ENCODE measurements around the gene F11.
A peak's percentile ranks its signal among the peaks of the same experiment; 100 is the strongest.
"Not testable (repeated sequence)": the region's sequence is repeated elsewhere in the genome, so short reads cannot be mapped to it uniquely, and the experiment has no call there.

Gene F11

DNA sequence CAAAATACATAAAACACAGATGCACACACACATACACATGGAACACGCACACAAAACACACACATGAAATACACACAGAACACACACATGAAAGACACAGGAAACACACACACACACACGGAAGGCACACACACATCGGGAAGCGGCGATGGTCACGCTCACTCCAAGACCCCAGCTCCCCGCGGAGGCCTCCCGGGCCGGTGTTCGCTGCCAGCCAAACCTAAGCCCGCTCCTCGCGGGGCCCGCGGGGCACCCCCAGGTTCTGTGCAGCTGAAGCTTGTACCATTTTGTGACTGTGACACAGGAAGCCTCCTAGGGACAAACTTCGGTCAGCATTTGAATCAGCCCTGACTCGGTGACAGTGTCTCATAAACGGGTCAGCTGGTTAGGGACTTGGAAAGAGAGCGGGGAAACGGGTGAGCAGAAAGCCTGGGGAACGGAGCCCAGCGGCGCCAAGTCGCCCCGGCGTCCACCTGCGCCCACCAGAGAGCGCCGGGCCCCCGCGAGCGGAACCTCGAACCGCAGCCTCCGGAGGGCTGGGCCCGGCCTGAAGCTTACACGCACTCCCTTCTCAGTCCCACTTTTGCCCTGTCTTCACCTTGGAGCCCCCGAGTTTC lies 32.1 kb downstream of the F11 start:
- DNase-seq (ENCODE audit: low spot score) = no peak

DNA sequence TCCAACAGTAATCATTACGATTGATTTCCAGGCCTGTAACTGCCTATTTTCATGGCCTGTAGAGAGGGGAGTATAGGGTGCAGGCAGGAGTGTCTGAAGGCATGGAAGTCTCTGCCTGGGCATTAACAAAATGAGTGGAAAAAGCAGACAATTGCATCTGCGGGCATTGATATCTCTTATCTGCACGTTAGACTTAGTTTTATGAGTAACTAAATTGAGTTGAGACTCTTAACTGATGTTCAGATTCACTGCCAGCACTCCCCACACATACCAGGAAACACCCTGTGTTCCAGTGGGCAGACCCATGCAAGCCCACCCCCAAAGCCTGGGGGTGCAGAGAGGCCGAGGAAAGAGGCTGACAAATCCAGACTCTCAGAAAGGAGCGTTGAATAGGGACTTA lies 33.3 kb downstream of the F11 start:
- DNase-seq (ENCODE audit: low spot score) = no peak

DNA sequence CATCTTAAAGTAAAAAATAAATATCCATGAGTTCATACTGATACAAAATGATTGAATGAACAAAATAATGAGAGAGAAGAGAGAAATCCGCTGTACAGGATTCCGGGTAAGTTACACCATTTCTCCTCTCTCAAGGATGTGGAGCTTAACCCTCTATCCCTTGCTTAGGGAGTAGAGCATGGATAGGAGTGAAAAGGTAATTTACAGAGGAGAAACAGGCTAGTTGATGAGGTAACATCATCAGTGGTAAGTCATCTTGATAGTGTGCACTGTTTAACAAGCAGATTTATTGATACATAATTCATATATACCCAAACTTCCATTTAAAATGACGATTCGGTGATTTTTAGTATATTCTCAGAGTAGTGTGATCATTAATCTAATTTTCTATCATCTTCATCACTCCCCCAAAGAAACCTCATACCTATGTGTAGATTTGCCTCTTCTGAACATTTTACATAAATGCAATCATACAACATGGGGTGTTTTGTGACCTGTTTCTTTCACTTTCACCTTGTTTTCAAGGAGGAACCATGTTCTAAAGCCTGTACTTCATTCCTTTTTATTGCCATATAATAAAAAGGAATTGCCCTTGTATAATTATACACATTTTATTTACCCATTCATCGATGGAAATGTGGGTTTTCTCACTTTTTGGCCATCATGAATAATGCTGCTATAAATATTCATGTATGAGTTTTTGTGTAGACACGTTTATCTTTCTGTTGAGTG lies 34.8 kb downstream of the F11 start:
- no peak for DNase-seq (ENCODE audit: low spot score)

DNA sequence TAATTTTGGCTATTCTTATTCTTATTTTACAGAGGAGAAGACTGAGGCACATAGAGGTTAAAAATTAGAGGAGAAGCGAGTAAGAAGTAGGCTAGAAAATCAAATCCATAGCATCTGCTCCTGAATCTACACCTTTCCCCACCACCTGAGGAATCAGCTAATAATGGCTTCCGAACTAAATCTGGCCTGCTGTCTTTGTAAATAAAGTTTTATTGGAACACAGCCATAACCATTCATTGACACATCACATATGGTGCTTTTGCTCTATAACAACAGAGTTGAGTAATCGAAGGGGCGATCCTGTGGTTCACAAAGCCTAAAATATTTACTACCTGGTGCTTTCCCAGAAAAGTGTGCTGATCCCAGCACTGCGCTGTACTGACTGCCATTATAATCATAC lies 38.2 kb downstream of the F11 start:
- DNase-seq (ENCODE audit: low spot score) = no peak

DNA sequence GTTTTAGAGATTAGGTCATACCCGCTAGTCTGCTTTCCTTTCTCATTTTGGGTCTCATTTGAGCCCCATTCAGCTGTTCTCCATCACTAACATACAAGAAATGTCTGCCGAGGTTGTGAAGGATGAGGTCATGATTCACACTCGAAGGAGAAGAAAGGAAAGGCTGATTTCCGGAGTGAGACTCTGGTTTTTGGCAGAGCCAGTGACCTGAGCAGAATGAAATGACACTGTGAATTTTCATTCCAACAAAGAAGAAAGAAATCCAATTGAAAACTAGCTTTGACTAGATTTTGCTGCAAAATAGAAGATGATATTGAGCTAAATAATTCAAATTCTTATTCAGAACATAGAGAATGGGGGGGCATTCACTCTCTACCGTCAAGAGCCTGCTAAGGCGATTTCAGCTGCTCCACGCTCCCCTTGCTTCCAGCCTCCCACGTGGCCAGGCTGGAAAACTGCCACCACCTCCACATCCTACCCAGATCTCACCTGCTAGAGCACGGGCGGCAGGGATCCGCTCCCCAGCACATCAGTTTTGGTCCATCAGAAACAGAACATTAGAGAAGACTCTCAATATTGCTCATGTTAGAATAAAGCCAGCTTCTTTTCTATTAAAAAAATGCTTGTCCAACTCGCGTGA lies 39.0 kb downstream of the F11 start:
- no peak for DNase-seq (ENCODE audit: low spot score)

DNA sequence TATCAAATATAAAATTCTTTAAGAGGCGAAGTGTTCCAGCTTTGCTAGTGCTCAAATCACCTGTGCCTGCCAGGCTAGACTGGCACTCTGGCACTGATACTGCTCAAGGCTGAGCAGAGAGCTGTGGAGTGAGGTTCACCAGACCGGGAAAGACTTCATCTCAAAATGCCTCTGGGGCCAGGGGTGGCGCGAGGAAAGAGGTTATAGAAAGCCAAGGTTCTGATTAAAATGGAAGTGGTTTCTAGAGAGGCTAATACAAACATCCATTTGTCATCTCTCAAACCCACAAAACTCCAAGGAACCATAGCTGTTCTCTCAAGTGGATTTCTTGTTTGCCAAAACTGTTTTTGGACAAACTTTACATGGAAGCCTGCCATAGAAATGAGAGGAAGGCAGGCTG lies 41.5 kb downstream of the F11 start:
- no peak for DNase-seq (ENCODE audit: low spot score)

DNA sequence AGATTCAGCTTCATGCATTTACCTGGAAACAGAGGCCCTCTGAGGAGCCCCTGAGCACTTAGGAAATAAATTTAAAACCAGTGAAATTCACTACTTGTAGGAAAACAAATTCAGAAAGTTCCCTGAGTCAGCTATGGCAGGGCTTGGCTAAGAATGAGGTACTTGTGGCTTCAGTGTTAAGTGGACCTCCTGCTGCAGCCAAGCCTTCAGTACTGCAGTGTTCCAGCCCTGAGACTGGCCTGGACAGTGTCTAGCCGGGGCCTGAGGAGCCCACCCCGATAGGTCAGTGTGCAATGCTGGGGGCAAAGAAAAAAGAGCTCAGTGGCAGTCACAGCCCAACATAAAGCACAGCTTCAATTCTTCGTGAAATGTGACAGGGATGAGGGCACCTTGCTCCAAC lies 41.9 kb downstream of the F11 start:
- DNase-seq (ENCODE audit: low spot score) = peak; percentile 5

DNA sequence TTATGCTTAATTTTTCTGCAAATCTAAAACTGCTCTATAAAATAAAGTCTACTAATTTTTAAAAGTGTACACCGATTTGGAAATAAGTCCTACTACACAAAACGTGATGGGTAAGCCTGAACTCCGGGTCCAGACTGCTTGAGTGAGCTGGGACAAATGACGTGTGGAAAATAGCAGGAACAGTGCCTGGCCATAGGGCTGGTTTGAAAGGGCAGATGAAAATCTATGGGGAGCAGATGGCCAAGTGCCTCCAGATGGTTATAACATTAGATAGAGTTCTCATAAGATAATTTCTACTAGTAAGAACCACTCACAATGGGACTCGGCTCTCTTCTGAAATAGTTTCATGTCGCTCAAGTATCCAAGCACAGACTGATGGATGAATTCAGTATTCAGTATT lies 52.5 kb downstream of the F11 start:
- DNase-seq (ENCODE audit: low spot score) = no peak

DNA sequence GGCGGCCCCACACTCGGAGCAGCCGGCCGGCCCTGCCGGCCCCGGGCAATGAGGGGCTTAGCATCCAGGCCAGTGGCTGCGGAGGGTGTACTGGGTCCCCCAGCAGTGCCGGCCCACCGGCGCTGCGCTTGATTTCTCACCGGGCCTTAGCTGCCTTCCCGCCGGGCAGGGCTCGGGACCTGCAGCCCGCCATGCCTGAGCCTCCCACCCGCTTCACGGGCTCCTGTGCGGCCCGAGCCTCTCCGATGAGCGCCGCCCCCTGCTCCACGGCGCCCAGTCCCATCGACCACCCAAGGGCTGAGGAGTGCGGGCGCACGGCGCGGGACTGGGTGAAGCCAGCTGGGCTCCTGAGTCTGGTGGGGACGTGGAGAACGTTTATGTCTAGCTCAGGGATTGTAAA lies 58.7 kb downstream of the F11 start:
- not testable (repeated sequence) for DNase-seq (ENCODE audit: low spot score)

DNA sequence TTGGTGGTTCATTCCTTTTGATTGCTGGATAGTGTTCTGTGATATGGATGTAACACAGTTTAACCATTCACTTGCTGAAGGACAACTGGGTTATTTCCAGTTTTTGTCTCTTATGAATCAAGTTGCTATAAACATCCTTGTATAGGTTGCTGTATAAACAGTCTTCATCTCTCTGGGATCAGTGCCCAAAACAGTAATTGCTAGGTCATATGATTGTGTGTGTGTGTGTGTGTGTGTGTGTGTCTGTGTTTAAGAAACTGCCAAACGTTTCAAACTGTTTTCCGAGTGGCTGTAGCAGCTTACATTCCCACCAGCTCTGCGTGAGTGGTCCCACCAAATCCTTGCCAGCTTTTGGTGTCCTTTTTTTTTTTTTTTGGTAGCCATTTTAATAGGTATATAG lies 60.4 kb downstream of the F11 start:
- DNase-seq (ENCODE audit: low spot score) = no peak

DNA sequence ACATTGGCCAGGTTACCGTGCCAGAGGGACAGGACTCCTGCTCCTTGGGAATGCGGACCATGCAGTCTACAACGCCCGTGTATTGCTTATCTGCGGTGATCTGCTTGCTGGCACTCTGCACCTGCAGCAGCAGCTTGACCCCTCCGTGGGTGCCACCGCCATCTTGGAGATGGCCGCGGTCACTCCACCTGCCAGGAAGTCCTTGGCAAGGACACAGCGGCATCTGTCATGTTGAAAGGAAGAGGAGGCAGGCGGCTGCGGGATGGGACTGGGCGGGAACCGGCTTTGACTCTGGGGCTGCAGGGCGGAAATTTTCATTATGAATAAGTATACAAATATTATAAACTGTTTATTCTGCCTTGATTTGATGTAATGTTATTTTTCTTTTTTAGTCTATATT lies 63.4 kb downstream of the F11 start:
- DNase-seq (ENCODE audit: low spot score) = no peak

DNA sequence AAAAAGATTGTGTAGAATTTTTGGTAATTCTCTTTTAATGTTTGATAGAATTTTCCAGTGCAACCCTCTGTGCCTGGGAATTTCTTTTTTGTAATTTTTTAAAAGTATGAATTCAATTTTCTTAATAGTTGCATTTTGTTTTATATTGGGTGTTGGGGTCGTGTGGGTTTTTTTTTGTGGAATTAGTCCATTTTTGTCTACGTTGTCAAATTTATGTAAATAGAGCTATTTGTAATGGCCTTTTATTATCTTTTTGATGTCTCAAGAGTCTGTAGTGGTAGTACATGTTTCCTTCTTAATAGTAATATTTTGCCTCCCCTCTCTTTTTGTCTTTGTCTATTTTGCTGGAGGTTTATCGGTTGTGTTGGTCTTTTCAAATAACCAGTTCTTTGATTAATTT lies 64.4 kb downstream of the F11 start:
- DNase-seq (ENCODE audit: low spot score) = no peak

DNA sequence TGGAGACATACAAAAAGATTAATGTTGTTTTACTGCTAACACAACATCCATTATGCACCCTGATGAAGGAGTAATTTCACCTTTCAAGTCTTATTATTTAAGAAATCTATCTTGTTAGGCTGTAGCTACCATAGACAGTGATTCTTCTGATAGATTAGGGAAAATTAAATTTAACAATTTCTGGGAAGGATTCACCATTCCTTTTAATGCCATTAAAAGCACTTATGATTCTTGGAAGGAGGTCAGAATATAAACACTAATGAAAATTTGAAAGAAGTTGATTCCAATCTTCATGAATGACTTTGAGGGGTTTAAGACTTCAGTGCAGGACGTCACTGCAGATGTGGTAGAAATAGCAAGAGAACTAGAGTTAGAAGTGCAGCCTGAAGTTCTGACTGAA lies 69.8 kb downstream of the F11 start:
- no peak for DNase-seq (ENCODE audit: low spot score)
